ENCODE data around the gene EIF4B. TPM values are rescaled to one million over a fixed set of nuclear protein-coding genes. Genes with fewer than 3 reads are reported as not detected.
"Not testable (repeated sequence)": the region's sequence is repeated elsewhere in the genome, so short reads cannot be mapped to it uniquely, and the experiment has no call there.

The EIF4B gene
- total RNA-seq, 1 experiment from 2014 or later, result 713 TPM

- no peak overlapping the region for H3K56ac ChIP-seq (ENCODE audit: insufficient read length, low read depth, low read length)
- H2BK120ac ChIP-seq (ENCODE audit: low read depth, low read length, poor library complexity, severe bottlenecking), result no peak overlapping the region
- H2AFZ ChIP-seq (ENCODE audit: low read length), result no peak overlapping the region
- H3K18ac ChIP-seq (ENCODE audit: insufficient read length, low read depth, low read length), result no peak overlapping the region
- no peak overlapping the region for H2BK5ac ChIP-seq (ENCODE audit: insufficient read length, low read length)
- no peak overlapping the region for H2BK20ac ChIP-seq (ENCODE audit: low read depth, low read length, poor library complexity, severe bottlenecking)
- no peaks in the 10 kb centered on the region for H3K9me3 ChIP-seq (ENCODE audit: control insufficient read depth, low read depth, low read length)
- H3T11ph ChIP-seq (ENCODE audit: low read length), result no peak overlapping the region
- H3K23ac ChIP-seq (ENCODE audit: insufficient read length, low read depth, low read length), result no peak overlapping the region
- TF ChIP-seq CTCF (conservative IDR thresholded peaks at IDR 0.05), result no peak
- H4K8ac ChIP-seq (replicated peaks; ENCODE audit: insufficient read length, low read depth, low read length), result no peak overlapping the region
- Mint-ChIP-seq H3K9me3 (peaks cover 0 to 2% of the 10 kb centered on the region in 2 experiments; a peak in 2 of 5 replicates), H3K36me3 (ENCODE audit: insufficient read depth in 1 of 3, low read depth in 3 of 3) (peaks cover 38 to 50% (median 42%) of the 10 kb centered on the region in 3 experiments), H3K27ac (peak overlapping the region; percentile 86 to 100 (median 100)), H3K27me3 (ENCODE audit: low read depth) (no peaks in the 10 kb centered on the region; the same call in 1 of the 2 replicates), H3K4me3 (peak overlapping the region; percentile 95 to 99), H3K4me1 (peaks cover 39 to 51% of the 10 kb centered on the region in 2 experiments)
- H3K9ac ChIP-seq (ENCODE audit: extremely low read depth, insufficient read length, low read length), result peak overlapping the region; percentile 98
- H3K79me1 ChIP-seq (ENCODE audit: insufficient read depth, low read depth, low read length, poor library complexity, severe bottlenecking), result no peaks in the 10 kb centered on the region
- H3K4me1 ChIP-seq (ENCODE audit: insufficient read depth, low read length), result peaks cover 5% of the 10 kb centered on the region; the same call in 1 of the 2 replicates
- WGBS (ENCODE audit: extremely low coverage, insufficient read length, low lambda C conversion rate), result no CpG with 5 or more reads among the region's 4 CpGs
- no peaks in the 10 kb centered on the region for H4K20me1 ChIP-seq (ENCODE audit: control insufficient read depth, insufficient read depth, insufficient read length)
- no peak overlapping the region for H2AK5ac ChIP-seq (ENCODE audit: insufficient read length, low read length)
- no peak overlapping the region for H4K5ac ChIP-seq (ENCODE audit: insufficient read length, low read depth, low read length)
- H3K14ac ChIP-seq (ENCODE audit: insufficient read depth, low read length), result no peak overlapping the region
- DNase-seq, result no peak
- no peaks in the 10 kb centered on the region for H3K27me3 ChIP-seq (ENCODE audit: insufficient read depth, low read length)
- H4K91ac ChIP-seq (ENCODE audit: insufficient read length, low read depth, low read length), result no peak overlapping the region
- no peak overlapping the region for H3K4ac ChIP-seq (ENCODE audit: low read depth, low read length)
- H2BK12ac ChIP-seq (ENCODE audit: insufficient read length, low read depth, low read length), result no peak overlapping the region
- peak overlapping the region; percentile 92 for H3K27ac ChIP-seq (ENCODE audit: insufficient read length, low read depth, low read length)
- H3K23me2 ChIP-seq (ENCODE audit: insufficient read length, low read depth, low read length, poor library complexity, severe bottlenecking), result peaks cover 3% of the 10 kb centered on the region
- peaks cover 50% of the 10 kb centered on the region for H3K79me2 ChIP-seq (ENCODE audit: insufficient read depth, low read length)
- peak overlapping the region; percentile 56 for H3K4me2 ChIP-seq (ENCODE audit: insufficient read depth, insufficient read length, low read length)
- H2BK15ac ChIP-seq (ENCODE audit: low read depth, low read length), result no peak overlapping the region
These were observed 1.1 kb downstream of the EIF4B start for GRCh38 chr12:53007343-53007742.

GRCh38 chr12:53008760-53009159 is 2.5 kb downstream of the EIF4B start:
- H3K4ac ChIP-seq (ENCODE audit: low read depth, low read length); H3T11ph ChIP-seq (ENCODE audit: low read length); H3K23me2 ChIP-seq (ENCODE audit: insufficient read length, low read depth, low read length, poor library complexity, severe bottlenecking); H3K27ac ChIP-seq (ENCODE audit: insufficient read length, low read depth, low read length); H3K23ac ChIP-seq (ENCODE audit: insufficient read length, low read depth, low read length); H3K56ac ChIP-seq (ENCODE audit: insufficient read length, low read depth, low read length); H4K20me1 ChIP-seq (ENCODE audit: control insufficient read depth, insufficient read depth, insufficient read length); H3K27me3 Mint-ChIP-seq (ENCODE audit: low read depth); H3K9ac ChIP-seq (ENCODE audit: extremely low read depth, insufficient read length, low read length); H3K14ac ChIP-seq (ENCODE audit: insufficient read depth, low read length); H3K79me1 ChIP-seq (ENCODE audit: insufficient read depth, low read depth, low read length, poor library complexity, severe bottlenecking); H4K8ac ChIP-seq (replicated peaks; ENCODE audit: insufficient read length, low read depth, low read length); H2BK20ac ChIP-seq (ENCODE audit: low read depth, low read length, poor library complexity, severe bottlenecking); H2BK120ac ChIP-seq (ENCODE audit: low read depth, low read length, poor library complexity, severe bottlenecking); DNase-seq; H2BK5ac ChIP-seq (ENCODE audit: insufficient read length, low read length); H3K4me1 ChIP-seq (ENCODE audit: insufficient read depth, low read length); H3K9me3 Mint-ChIP-seq; H4K91ac ChIP-seq (ENCODE audit: insufficient read length, low read depth, low read length); H4K5ac ChIP-seq (ENCODE audit: insufficient read length, low read depth, low read length); H3K4me2 ChIP-seq (ENCODE audit: insufficient read depth, insufficient read length, low read length); H2AK5ac ChIP-seq (ENCODE audit: insufficient read length, low read length); H2AFZ ChIP-seq (ENCODE audit: low read length); H3K27me3 ChIP-seq (ENCODE audit: insufficient read depth, low read length); H2BK12ac ChIP-seq (ENCODE audit: insufficient read length, low read depth, low read length); H3K9me3 ChIP-seq (ENCODE audit: control insufficient read depth, low read depth, low read length); H3K18ac ChIP-seq (ENCODE audit: insufficient read length, low read depth, low read length); H2BK15ac ChIP-seq (ENCODE audit: low read depth, low read length): not testable (repeated sequence)
- no CpG with 5 or more reads among the region's 15 CpGs for WGBS (ENCODE audit: extremely low coverage, insufficient read length, low lambda C conversion rate)
- Mint-ChIP-seq H3K36me3 (ENCODE audit: insufficient read depth in 1 of 3, low read depth in 3 of 3) (peaks cover 40 to 57% (median 42%) of the 10 kb centered on the region in 3 experiments), H3K27ac (peak overlapping the region in 2 of 3 experiments; percentile 58 to 64; a peak in 1 of 7 replicates), H3K4me3 (peak overlapping the region; percentile 95 to 99), H3K4me1 (peaks cover 39 to 51% of the 10 kb centered on the region in 2 experiments)
- peaks cover 58% of the 10 kb centered on the region for H3K79me2 ChIP-seq (ENCODE audit: insufficient read depth, low read length)
